HEK293 (cell line): Measurements from ENCODE around the gene DRC1.
A peak's percentile ranks its signal among the peaks of the same experiment; 100 is the strongest.

Experiments
- CTCF ChIA-PET: fragments of 350-600 bp; formaldehyde crosslinking; extraction: SDS; loops from one replicate; lab custom pipeline; 2021; ENCODE audit warnings: antibody characterized with exemption; lab: Yijun Ruan, JAX
- POLR2A ChIA-PET: fragments of 300-600 bp; formaldehyde crosslinking; extraction: SDS; loops from one replicate; lab custom pipeline; 2020; ENCODE audit warnings: antibody characterized with exemption, inconsistent platforms; lab: Yijun Ruan, JAX
- H3K27ac ChIP-seq: fragments of 200-500 bp; sonication (Bioruptor generic); 2 replicates; pipeline ENCODE4 v1.5.1; 2014; ENCODE audit warnings: low read depth, low read length, control low read depth, inconsistent platforms; ENCODE audit errors: extremely low read depth
- H3K36me3 ChIP-seq, 2 experiments: fragments of 200-500 bp in 1 of 2; sonication (Bioruptor generic) in 1 of 2; 1 replicate in 1 of 2; 2 replicates in 1 of 2; pipeline ENCODE4 v1.5.1; 2014 to 2017; ENCODE audit warnings: inconsistent platforms in 2 of 2, low read length in 2 of 2; ENCODE audit not compliant: control insufficient read depth in 2 of 2, insufficient read depth in 1 of 2
- H3K4me1 ChIP-seq: fragments of 200-500 bp; sonication (Bioruptor generic); 2 replicates; pipeline ENCODE4 v1.5.1; 2014; ENCODE audit warnings: mild to moderate bottlenecking, low read length, inconsistent platforms; ENCODE audit not compliant: control insufficient read depth, insufficient read depth
- H3K4me3 ChIP-seq: 2 replicates; pipeline ENCODE4 v1.5.1; 2011; ENCODE audit warnings: low read depth, mild to moderate bottlenecking, control low read depth, low read length, moderate library complexity
- H3K9me3 ChIP-seq: fragments of 200-500 bp; sonication (Bioruptor generic); 2 replicates; pipeline ENCODE4 v1.5.1; 2014; ENCODE audit warnings: low read depth, low read length, inconsistent platforms; ENCODE audit not compliant: control insufficient read depth, insufficient read depth
- BCL11A ChIP-seq: fragments of 450-650 bp; formaldehyde crosslinking; IDR thresholded peaks from 2 replicates; pipeline ENCODE4 v1.5.1; 2016; ENCODE audit warnings: low read depth, missing biosample characterization, missing genetic modification characterization
- FEZF1 ChIP-seq: fragments of 450-650 bp; formaldehyde crosslinking; IDR thresholded peaks from 2 replicates; pipeline ENCODE4 v1.5.1; 2016; ENCODE audit warnings: missing biosample characterization, missing genetic modification characterization
- GLI2 ChIP-seq: fragments of 450-650 bp; formaldehyde crosslinking; IDR thresholded peaks from 2 replicates; pipeline ENCODE4; 2017; ENCODE audit warnings: missing biosample characterization, missing genetic modification characterization, low read depth, borderline replicate concordance
- HOXD13 ChIP-seq: sonication (generic); formaldehyde crosslinking; IDR thresholded peaks from 2 replicates; pipeline ENCODE4 v1.8.0; 2022; ENCODE audit warnings: missing genetic modification reagents, borderline replicate concordance
- RBAK ChIP-seq: fragments of 450-650 bp; formaldehyde crosslinking; IDR thresholded peaks from 2 replicates; pipeline ENCODE4 v1.5.1; 2016; ENCODE audit warnings: missing biosample characterization, missing genetic modification characterization
- SP7 ChIP-seq: fragments of 450-650 bp; formaldehyde crosslinking; IDR thresholded peaks from 2 replicates; pipeline ENCODE4 v1.5.1; 2016; ENCODE audit warnings: missing biosample characterization, missing genetic modification characterization
- ZBTB1 ChIP-seq: fragments of 450-650 bp; formaldehyde crosslinking; IDR thresholded peaks from 2 replicates; pipeline ENCODE4 v1.5.1; 2016; ENCODE audit warnings: missing biosample characterization, missing genetic modification characterization
- ZBTB17 ChIP-seq: fragments of 450-650 bp; formaldehyde crosslinking; IDR thresholded peaks from 2 replicates; pipeline ENCODE4 v1.5.1; 2016; ENCODE audit warnings: missing biosample characterization, missing genetic modification characterization
- ZFHX2 ChIP-seq: fragments of 450-650 bp; formaldehyde crosslinking; conservative IDR thresholded peaks from 2 replicates; pipeline ENCODE4 v1.5.1; 2016; ENCODE audit warnings: missing biosample characterization, missing genetic modification characterization
- ZFP69B ChIP-seq: fragments of 450-650 bp; formaldehyde crosslinking; IDR thresholded peaks from 2 replicates; pipeline ENCODE4 v1.5.1; 2016; ENCODE audit warnings: missing biosample characterization, missing genetic modification characterization
- ZNF169 ChIP-seq: fragments of 450-650 bp; formaldehyde crosslinking; IDR thresholded peaks from 2 replicates; pipeline ENCODE4 v1.5.1; 2016; ENCODE audit warnings: missing biosample characterization, missing genetic modification characterization
- ZNF184 ChIP-seq: fragments of 450-650 bp; IDR thresholded peaks from 2 replicates; pipeline ENCODE4 v1.5.1; 2018; ENCODE audit warnings: missing biosample characterization, mild to moderate bottlenecking, missing genetic modification characterization
- ZNF335 ChIP-seq: fragments of 450-650 bp; formaldehyde crosslinking; conservative IDR thresholded peaks from 2 replicates; pipeline ENCODE4 v1.5.1; 2016; ENCODE audit warnings: missing biosample characterization, missing genetic modification characterization
- ZNF398 ChIP-seq: fragments of 450-650 bp; formaldehyde crosslinking; IDR thresholded peaks from 2 replicates; pipeline ENCODE4 v1.5.1; 2017; ENCODE audit warnings: missing biosample characterization, missing genetic modification characterization
- ZNF423 ChIP-seq: fragments of 450-650 bp; formaldehyde crosslinking; IDR thresholded peaks from 2 replicates; pipeline ENCODE4 v1.5.1; 2016; ENCODE audit warnings: missing biosample characterization, missing genetic modification characterization
- ZNF549 ChIP-seq: fragments of 450-650 bp; IDR thresholded peaks from 2 replicates; pipeline ENCODE4 v1.5.1; 2018; ENCODE audit warnings: missing biosample characterization, missing genetic modification characterization, mild to moderate bottlenecking, inconsistent platforms, moderate library complexity
- ZNF629 ChIP-seq: fragments of 450-650 bp; formaldehyde crosslinking; IDR thresholded peaks from 2 replicates; pipeline ENCODE4 v1.5.1; 2017; ENCODE audit warnings: missing biosample characterization, missing genetic modification characterization
- TF ChIP-seq, protein P1 (sequence below): fragments of 450-650 bp; formaldehyde crosslinking; IDR thresholded peaks from 2 replicates; pipeline ENCODE4 v1.5.1; 2016; ENCODE audit warnings: missing biosample characterization, missing genetic modification characterization
- TF ChIP-seq, protein P2 (sequence below): fragments of 450-650 bp; formaldehyde crosslinking; IDR thresholded peaks from 2 replicates; pipeline ENCODE4; 2016; ENCODE audit warnings: missing biosample characterization, missing genetic modification characterization
- TF ChIP-seq, protein P3 (sequence below): fragments of 450-650 bp; formaldehyde crosslinking; IDR thresholded peaks from 2 replicates; pipeline ENCODE4 v1.5.1; 2017; ENCODE audit warnings: missing biosample characterization, mild to moderate bottlenecking, missing genetic modification characterization, moderate library complexity

The DRC1 gene

GRCh38 chr2:26409785-26410184 lies 8.1 kb downstream of the DRC1 start (continued):
- TF ChIP-seq ZNF169 (tag by site-specific recombination) (no peak), FEZF1 (tag by site-specific recombination) (no peak)
- TF ChIP-seq, protein P1, sequence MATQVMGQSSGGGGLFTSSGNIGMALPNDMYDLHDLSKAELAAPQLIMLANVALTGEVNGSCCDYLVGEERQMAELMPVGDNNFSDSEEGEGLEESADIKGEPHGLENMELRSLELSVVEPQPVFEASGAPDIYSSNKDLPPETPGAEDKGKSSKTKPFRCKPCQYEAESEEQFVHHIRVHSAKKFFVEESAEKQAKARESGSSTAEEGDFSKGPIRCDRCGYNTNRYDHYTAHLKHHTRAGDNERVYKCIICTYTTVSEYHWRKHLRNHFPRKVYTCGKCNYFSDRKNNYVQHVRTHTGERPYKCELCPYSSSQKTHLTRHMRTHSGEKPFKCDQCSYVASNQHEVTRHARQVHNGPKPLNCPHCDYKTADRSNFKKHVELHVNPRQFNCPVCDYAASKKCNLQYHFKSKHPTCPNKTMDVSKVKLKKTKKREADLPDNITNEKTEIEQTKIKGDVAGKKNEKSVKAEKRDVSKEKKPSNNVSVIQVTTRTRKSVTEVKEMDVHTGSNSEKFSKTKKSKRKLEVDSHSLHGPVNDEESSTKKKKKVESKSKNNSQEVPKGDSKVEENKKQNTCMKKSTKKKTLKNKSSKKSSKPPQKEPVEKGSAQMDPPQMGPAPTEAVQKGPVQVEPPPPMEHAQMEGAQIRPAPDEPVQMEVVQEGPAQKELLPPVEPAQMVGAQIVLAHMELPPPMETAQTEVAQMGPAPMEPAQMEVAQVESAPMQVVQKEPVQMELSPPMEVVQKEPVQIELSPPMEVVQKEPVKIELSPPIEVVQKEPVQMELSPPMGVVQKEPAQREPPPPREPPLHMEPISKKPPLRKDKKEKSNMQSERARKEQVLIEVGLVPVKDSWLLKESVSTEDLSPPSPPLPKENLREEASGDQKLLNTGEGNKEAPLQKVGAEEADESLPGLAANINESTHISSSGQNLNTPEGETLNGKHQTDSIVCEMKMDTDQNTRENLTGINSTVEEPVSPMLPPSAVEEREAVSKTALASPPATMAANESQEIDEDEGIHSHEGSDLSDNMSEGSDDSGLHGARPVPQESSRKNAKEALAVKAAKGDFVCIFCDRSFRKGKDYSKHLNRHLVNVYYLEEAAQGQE = no peak

DNA sequence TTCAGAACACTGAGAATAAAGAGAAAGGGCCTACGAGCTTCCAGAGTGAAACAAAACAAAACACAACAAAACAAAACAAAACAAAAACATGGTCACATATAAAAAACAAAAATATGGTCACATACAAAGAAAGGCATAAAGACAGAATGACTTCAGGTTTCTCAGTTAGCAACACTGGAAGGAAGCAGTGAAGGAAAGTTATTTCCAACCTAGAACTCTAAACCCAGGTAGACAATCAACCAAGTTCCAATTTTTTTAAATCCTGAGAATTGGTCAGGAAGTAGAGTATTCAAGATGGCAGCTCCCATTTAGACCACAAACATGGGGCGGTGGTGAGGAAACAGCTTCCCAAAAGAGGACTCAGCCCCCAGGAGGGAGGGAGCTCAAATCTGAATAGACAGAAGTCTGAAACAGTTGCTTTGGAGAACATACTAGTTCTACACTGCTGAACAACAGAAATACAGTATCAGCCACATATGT lies 9.1 kb downstream of the DRC1 start:
- TF ChIP-seq HOXD13 (CRISPR knock-in tag) (no peak), GLI2 (tag by site-specific recombination) (no peak), ZFP69B (tag by site-specific recombination) (no peak)
- no peaks in the 10 kb centered on the region for H3K4me1 ChIP-seq
- ChIA-PET POLR2A (no interaction called here), CTCF (no interaction called here)
- no peaks in the 10 kb centered on the region for H3K36me3 ChIP-seq
- H3K4me3 ChIP-seq = no peak overlapping the region
- H3K27ac ChIP-seq = no peak overlapping the region
- no peaks in the 10 kb centered on the region for H3K9me3 ChIP-seq

DNA sequence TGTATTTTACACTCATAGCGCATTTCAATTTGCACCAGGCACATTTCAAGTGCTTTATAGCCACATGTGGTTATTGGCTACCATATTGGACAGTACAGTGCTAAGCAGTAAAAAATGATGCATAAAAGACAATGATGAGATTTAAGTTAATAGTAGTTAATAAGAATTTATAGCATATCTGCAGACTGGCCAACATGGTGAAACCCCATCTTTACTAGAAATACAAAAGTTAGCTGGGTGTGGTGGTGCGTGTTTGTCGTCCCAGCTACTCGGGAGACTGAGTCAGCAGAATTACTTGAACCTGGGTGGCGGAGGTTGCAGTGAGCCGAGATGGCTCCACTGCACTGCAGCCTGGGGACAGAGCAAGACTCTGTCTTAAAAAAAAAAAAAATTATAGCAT lies 9.7 kb downstream of the DRC1 start:
- H3K36me3 ChIP-seq = no peaks in the 10 kb centered on the region
- no peaks in the 10 kb centered on the region for H3K9me3 ChIP-seq
- TF ChIP-seq RBAK (tag by site-specific recombination) = no peak
- TF ChIP-seq, protein P2, sequence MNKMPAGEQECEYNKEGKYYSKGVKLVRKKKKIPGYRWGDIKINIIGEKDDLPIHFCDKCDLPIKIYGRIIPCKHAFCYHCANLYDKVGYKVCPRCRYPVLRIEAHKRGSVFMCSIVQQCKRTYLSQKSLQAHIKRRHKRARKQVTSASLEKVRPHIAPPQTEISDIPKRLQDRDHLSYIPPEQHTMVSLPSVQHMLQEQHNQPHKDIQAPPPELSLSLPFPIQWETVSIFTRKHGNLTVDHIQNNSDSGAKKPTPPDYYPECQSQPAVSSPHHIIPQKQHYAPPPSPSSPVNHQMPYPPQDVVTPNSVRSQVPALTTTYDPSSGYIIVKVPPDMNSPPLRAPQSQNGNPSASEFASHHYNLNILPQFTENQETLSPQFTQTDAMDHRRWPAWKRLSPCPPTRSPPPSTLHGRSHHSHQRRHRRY (tag by site-specific recombination) = no peak
- no peak for TF ChIP-seq ZBTB1 (tag by site-specific recombination)
- TF ChIP-seq ZNF423 (tag by site-specific recombination) = no peak
- no peak for TF ChIP-seq ZNF549 (tag by site-specific recombination)
- no peak for TF ChIP-seq BCL11A
- POLR2A ChIA-PET = no interaction called here
- CTCF ChIA-PET = interaction anchor here (0.7 kb wide), 1 partner anchor 21 kb away, joined by 3 read pairs; no protein-coding TSS in a partner anchor
- H3K4me1 ChIP-seq = no peaks in the 10 kb centered on the region
- H3K27ac ChIP-seq = no peak overlapping the region
- no peak overlapping the region for H3K4me3 ChIP-seq

DNA sequence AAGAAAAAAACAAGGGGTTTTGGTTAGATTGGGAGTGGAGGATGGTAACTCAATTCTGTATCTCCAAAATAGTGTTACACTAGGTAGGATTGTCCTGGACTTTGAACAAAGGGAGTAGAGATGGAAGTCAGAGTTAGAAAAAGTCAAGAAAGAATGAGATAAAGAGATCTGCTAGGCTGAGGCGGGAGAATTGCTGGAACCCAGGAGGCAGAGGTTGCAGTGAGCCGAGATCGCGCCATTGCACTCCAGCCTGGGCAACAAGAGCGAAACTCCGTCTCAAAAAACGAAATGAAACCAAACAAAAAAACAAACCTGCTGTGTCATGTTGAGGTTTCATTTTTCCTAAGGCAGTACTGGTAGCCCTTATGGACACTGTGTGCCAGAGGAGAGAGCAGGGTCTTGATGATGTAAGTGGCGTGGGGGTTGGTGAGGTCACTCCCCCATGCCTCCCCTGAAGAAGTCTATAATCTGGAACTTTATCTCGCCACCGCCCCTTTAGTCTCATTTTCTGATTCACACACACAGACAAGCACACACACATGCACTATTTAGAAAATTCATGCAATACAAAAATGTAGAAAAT lies 10.5 kb downstream of the DRC1 start:
- no peak overlapping the region for H3K27ac ChIP-seq
- TF ChIP-seq SP7 (0 out of 2 replicates have a peak, but pooled peaks have one; percentile 11), ZNF335 (peak; percentile 50), ZNF184 (tag by site-specific recombination) (no peak), ZFHX2 (tag by site-specific recombination) (0 out of 2 replicates have a peak, but pooled peaks have one; percentile 21), ZNF398 (peak; percentile 51; the same call in 1 of the 2 replicates), ZNF629 (tag by site-specific recombination) (0 out of 2 replicates have a peak, but pooled peaks have one; percentile 27), ZBTB17 (tag by site-specific recombination) (0 out of 2 replicates have a peak, but pooled peaks have one; percentile 19)
- TF ChIP-seq, protein P3, sequence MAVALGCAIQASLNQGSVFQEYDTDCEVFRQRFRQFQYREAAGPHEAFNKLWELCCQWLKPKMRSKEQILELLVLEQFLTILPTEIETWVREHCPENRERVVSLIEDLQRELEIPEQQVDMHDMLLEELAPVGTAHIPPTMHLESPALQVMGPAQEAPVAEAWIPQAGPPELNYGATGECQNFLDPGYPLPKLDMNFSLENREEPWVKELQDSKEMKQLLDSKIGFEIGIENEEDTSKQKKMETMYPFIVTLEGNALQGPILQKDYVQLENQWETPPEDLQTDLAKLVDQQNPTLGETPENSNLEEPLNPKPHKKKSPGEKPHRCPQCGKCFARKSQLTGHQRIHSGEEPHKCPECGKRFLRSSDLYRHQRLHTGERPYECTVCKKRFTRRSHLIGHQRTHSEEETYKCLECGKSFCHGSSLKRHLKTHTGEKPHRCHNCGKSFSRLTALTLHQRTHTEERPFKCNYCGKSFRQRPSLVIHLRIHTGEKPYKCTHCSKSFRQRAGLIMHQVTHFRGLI = no peak
- no peaks in the 10 kb centered on the region for H3K36me3 ChIP-seq
- H3K4me3 ChIP-seq = no peak overlapping the region
- H3K4me1 ChIP-seq = no peaks in the 10 kb centered on the region
- POLR2A ChIA-PET = no interaction called here
- no peaks in the 10 kb centered on the region for H3K9me3 ChIP-seq
- CTCF ChIA-PET = interaction anchor here (0.7 kb wide), 1 partner anchor 20 kb away, joined by 3 read pairs; no protein-coding TSS in a partner anchor
